HG02970 (cell line): Measurements from ENCODE around the gene COMMD3.

Experiments used
- ATAC-seq: cut with Tn5 transposase; IDR thresholded peaks from one replicate; pipeline ENCODE4 v1.9.1; 2021; ENCODE audit warnings: mild to moderate bottlenecking, moderate library complexity, moderate number of reproducible peaks; ENCODE audit not compliant: unreplicated experiment, low FRiP score

COMMD3 gene

GRCh38 chr10:22364407-22365140 lies 48.4 kb downstream of the COMMD3 start:
- ATAC-seq = no peak

GRCh38 chr10:22365233-22365632 lies 49.0 kb downstream of the COMMD3 start:
- ATAC-seq = no peak

DNA sequence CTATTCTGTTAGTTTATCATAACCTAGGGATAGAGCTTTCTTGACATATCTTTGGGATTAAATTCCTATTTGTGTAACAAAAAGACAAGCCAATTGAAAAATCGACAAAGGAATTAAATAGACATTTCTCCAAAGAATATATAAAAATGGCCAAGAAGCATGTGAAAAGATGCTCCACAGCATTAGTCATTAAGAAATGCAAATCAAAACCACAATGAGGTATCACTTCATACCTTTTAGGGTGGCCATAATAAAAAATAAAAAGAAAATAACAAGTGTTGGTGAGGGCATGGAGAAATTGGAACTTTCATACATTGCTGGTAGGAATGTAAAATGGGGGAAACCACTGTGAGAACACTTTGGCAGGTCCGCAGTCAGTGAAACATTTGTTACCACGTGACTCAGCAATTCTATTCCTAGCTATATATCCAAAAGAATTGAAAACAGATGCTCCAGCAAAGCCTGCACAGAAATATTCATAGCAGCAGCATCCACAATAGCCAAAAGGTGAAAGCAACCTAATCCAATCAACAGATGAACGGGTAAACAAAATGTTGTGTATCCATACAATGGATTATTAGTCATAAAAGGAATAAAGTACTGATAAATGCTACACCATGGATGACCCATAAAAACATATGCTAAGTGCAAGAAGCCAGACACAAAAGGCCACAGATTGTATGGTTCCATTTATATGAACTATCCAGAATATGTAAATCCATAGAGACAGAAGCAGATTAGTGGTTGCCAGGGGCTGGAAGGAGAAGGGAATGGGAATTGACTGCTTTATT lies 49.7 kb downstream of the COMMD3 start:
- ATAC-seq = no peak

DNA sequence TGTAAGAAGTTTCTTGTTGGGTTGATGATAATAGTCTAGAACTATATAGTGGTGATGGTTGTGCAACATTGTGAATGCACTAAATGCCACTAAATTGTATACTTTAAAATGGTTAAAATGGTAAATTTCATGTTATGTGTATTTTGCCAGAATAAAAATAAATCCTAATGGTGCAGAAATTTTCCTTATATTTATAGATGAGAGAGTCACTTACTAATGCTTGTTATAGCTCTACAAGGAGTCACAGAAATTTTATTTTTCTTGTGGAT lies 50.2 kb downstream of the COMMD3 start:
- no peak for ATAC-seq

- ATAC-seq = no peak
Measured at GRCh38 chr10:22366771-22367170, 50.6 kb downstream of the COMMD3 start.

DNA sequence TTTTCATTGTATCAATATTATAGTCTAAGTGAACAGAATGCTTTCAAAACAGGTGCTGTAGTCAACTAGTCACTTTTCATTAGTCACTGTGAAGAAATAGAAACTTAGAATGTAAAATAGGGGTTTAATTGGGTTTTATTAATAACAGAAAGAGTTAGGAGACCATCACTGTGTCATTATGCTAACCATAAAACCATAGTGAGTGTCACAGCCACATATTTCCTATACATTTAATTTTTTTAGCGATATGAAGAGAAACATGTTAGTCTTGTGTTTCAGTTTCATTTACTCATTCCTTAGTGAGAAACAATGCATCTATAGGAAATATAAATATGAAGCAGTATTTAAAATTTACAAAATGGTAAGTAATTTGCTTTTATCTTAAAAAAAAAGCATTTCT lies 51.3 kb downstream of the COMMD3 start:
- ATAC-seq = no peak

GRCh38 chr10:22368402-22368801 lies 52.2 kb downstream of the COMMD3 start:
- ATAC-seq = no peak

DNA sequence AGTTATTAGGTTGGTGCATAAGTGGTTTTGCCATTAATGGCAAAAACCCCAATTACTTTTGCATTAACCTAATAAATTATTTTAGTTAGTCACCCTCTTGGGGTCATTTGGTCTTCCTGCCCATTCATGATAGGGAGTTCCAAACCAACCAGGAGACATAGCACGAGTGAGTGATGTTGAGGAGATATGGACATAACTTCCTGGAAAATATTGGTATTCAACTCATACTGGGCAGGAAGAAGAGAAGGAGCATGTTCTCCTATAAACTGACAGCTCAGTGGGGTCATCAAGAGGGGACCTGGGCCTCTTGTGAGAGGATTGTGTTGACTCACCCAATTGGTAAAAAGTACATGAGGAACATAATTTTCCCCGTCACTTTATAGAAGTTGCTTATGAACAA lies 52.8 kb downstream of the COMMD3 start:
- no peak for ATAC-seq

DNA sequence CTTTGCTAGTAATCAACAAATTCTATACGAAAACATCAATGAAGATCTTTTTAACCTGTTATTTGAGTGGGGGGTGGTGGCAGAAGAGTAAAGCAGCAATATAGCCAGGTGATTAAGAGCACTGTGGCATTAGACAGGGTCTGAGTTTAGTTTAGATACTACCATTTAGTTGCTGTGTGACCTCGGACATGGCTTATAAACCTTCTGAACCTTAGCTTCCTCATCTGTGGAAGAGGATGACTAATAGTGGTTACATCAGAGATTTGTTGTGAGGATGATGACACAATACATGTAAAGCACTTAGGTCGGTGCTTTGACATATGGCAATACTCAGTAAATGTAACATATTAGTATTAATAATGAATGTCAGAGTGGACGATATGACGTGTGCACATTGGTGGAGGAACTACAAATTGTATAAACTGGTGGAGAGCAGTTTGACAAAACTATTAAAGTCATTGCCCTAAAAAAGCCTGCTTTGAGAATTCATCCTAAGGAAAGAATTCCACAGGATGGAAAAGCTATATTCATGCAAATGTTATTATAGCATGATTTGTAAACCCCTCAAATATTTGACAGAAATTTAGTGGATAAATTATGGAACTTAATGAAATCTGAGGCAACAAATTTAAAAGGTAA lies 53.4 kb downstream of the COMMD3 start:
- ATAC-seq = no peak
